Skin epidermis (tissue), 12 donors: ENCODE data around the gene ABHD10.

Source experiments
- H3K27ac ChIP-seq, 21 experiments: fragments of 200-600 bp; sonication (generic) in 11 of 21; one replicate each; pipeline ENCODE4 v1.5.0; 2020; ENCODE audit warnings: mild to moderate bottlenecking in 3 of 21, inconsistent platforms in 2 of 21, moderate library complexity in 2 of 21
- H3K4me3 ChIP-seq, 7 experiments: fragments of 200-600 bp; sonication (generic) in 2 of 7; one replicate each; pipeline ENCODE4 v1.5.0; 2020; ENCODE audit warnings: inconsistent platforms in 2 of 7, mild to moderate bottlenecking in 2 of 7, moderate library complexity in 1 of 7

The ABHD10 gene

DNA sequence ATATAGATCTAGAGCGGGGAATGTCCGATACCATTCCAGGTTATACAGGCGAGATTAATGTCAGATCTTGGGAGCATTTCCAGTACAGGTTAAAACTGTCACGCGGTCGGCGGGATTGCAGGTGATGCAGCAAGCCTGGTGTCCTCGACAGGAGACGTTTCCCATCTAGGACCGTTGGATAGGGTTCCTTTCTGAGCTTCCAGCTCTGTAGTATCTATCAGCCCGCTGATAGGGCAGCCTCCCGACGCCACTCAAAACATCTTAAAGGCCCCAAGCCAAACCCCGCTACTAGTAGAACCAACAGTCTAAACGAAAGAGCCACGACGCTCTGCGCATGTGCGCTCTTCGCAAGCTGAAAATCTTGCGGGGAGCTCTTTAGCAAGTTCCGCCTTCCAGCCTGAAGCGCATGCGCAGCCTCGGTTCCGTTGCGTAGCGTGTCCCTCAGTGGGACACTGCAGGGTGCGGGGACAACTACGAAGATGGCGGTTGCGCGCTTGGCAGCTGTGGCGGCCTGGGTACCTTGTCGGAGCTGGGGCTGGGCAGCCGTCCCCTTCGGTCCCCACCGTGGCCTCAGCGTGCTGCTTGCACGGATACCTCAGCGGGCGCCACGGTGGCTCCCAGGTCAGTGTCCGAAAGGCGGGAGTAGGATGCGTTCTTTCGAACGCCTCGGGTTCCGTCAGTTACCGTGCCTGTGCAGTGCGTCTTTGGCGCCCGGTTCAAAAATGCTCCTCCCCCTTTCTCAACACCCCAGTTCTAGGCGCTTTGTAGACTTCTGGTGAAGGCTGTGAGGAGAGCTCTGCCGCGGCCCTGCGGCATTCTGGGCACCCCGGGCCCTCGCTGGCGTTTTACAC, at the start of gene ABHD10:
Gene ABHD10 (plus strand): TSS at position 444 of the 851 bp plus-strand sequence. CDS start 36 bp downstream, at position 480.
- peak within 1 kb of the TSS; percentile 20 to 93 (median 86) for H3K27ac ChIP-seq
- peak within 1 kb of the TSS; percentile 55 to 97 (median 79) for H3K4me3 ChIP-seq

DNA sequence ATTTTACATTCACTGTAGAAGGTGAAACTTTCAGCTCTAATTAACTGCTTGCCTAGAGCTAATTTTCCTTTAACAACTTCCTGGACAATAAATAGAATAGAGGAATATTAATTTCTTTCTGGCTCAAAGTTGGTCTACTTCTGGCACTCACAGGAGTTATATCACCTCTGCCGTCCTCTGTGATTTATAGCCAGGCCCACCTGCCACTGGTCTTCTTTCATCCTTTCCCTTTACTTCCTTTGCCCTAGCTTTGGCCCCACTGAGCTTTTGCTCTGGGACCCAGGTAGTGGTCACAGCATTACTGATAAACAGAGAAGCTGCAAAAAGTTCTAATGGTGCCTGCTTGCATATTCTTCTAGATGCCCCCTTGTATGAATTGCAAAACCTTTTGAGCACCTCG, 49.3 kb upstream of the ABHD10 start:
- Histone ChIP-seq H3K27ac (no peak overlapping the region), H3K4me3 (no peak overlapping the region)

DNA sequence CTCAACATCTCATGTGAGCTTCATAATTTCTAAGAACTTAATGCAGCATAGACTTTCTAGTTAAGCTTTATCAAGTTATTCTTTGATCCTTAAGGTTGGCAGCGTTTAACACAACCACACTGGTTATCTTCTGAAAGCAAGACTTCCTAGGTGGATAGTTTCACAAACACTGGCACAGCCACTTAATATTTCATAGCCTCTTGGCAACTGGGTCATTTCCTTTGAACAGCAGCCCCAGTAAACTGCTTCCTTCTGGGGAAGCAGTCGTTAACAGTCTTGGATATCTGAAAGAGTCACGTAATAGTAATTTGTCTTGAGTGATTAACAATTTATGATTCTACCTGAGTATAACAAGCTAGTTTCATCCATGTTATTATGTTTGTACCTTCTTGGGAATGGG, 45.9 kb upstream of the ABHD10 start:
- H3K27ac ChIP-seq: peak overlapping the region in 1 of 21 experiments; percentile 7

DNA sequence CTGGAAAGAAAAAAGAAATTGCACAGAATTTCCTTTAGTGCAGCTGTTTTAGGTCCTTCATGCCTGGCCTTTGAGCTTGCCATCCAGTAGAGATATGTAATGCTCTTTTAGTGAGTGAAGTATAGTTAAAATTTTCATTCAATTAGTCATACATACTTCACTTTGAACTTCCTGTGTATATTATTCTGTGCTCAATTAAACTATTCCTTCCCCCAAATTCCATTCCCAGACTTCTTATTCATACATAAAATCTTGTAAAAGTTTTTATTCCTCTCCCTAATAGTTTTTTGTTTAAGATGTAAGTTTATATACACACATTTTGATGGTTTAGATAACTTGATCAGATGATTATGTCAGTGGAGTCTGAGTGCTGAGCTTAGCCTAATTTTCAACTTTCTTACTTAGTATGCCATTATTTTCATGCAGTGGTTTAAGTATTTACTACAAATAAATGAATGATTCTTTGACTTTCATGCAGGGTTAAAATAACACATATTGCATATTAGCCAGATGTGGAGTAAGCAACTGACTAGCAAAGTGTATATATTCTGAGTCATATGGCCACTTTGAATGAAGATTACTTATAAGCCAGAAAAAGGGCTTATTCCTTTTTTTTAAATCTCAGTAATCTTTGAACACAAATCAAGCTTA, 42.5 kb upstream of the ABHD10 start:
- peak overlapping the region in 3 of 21 experiments; percentile 9 to 45 (median 39) for H3K27ac ChIP-seq
- no peak overlapping the region for H3K4me3 ChIP-seq

More for the DNA sequence above, 45.9 kb upstream of the ABHD10 start:
- H3K4me3 ChIP-seq: no peak overlapping the region

DNA sequence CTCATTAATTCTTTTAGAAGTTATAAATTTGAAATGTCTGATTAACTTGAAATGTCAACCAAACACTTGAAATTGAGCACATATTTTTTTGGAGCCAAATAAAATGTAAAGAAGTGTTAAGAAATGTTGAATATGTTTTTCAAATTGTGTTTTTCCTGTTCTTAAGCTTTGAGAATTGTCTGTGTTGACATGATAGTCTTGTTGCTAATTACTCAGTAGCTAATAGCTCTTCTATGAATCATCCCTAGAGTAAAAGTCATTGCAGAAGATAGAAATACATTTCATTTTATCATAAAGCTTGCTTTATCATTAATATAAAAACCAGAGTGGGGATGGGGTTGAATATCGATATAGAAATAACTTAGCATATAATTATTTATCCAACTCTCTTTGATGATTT, 41.9 kb upstream of the ABHD10 start:
- peak overlapping the region in 2 of 21 experiments; percentile 39 to 45 for H3K27ac ChIP-seq

DNA sequence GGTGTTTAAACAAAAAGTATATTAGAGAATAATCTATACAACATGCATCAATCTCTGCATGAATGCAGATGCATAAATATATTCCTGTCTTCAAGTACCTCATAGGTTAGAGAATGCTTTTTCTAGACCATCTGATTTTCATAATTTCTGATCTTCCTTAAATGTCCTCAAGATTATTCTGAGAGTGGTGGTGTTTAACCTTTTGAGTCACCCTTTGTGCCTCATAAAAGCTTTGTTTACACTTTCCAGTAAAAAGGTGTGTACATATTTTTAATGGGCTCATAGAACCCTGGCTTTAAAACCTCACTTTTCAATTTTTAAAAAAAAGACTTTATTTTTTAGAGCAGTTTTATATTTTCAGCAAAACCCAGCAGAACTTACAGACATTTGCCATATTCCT, 41.0 kb upstream of the ABHD10 start:
- Histone ChIP-seq H3K4me3 (no peak overlapping the region), H3K27ac (no peak overlapping the region)

More for the DNA sequence above, 41.9 kb upstream of the ABHD10 start:
- H3K4me3 ChIP-seq: no peak overlapping the region

DNA sequence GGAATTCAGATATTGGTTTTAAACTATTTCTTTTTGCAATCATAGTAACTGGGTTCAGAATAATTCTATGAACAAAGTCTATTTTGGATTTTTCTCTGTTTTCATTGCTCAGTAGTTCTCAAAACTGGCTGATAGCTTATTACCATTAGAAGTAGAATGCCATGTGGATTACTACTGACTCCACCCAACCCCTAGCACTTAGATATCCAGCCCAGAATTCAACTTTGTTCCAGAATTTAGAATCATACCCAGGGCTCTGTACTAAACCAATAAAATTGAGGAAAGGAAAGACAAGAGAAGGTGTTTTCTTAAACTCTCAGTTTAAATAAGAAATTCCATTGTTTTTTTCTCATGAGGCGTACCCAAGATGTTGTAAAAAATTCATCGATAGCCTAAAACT, 39.0 kb upstream of the ABHD10 start:
- Histone ChIP-seq H3K27ac (no peak overlapping the region), H3K4me3 (no peak overlapping the region)

DNA sequence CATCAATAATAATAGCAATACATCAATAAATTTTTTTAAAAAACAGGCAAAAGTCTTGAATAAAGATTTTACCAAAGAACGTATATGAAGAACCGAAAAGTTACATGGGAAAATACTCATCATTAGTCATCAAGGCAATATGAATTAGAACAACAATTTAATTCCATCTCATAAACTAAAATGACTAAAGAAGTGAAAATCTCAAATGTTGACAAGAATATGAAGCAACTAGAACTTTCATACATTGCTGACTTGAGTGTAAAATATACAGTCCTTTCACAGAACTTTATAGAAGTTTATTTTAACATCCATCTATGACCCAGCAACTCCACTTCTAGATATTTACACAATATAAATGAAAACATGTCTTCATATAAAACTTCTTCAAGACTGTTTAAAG, 35.3 kb upstream of the ABHD10 start:
- Histone ChIP-seq H3K27ac (no peak overlapping the region), H3K4me3 (no peak overlapping the region)

DNA sequence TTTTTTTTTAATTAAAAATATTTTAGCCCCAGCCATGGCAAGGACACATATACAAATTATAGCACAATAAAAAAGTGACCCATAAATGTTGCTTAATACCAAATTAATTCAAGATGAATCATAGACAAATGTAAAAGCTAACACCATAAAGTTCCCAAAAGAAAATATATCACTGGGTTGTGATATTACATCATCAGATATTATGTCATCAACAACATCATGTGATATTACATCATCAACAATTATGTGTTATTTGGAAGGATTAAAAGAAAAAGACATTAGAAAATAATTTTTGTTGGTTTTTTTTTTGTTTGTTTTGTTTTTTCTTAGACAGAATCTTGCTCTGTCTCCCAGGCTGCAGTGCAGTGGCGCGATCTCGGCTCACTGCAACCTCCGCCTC, 34.5 kb upstream of the ABHD10 start:
- Histone ChIP-seq H3K27ac (no peak overlapping the region), H3K4me3 (no peak overlapping the region)

DNA sequence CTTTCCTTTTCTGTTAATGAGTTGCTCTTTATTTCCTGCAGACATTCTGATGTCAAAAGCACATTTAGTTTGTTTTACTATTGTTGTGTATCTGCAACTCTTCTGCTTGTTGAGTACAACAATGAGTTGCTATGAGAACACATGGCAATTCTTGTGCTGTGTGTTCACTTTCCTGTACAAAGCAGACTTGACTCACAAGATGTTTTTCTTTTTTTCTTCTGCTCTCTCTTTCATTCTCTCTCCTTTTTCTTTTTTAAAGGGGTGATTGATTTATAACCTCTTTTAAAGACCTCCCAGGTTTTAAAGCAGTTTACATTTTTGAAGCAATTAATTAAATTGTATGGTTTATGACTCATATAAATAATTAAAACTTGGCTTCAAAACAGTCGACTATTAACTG, 31.6 kb upstream of the ABHD10 start:
- no peak overlapping the region for H3K4me3 ChIP-seq
- H3K27ac ChIP-seq: peak overlapping the region in 1 of 21 experiments; percentile 3

DNA sequence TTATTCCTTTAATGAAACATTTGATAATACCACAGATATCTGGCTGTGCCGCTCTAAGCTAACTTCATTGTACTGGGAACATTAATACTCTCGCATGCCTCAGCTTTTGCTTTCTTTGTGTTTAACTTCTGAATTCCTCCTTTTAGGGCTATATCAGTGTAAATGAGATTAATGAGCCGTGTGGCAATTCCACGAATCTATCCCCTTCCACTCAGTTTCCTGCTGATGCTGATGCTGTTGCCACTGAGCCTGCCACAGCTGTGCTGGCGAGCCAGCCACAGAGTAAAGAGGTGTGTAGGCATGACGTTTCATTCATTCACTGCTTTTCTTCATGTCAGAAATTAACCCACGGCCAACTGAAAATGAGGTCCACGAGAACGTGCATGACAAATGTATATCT, 30.0 kb upstream of the ABHD10 start:
- Histone ChIP-seq H3K4me3 (no peak overlapping the region), H3K27ac (no peak overlapping the region)

DNA sequence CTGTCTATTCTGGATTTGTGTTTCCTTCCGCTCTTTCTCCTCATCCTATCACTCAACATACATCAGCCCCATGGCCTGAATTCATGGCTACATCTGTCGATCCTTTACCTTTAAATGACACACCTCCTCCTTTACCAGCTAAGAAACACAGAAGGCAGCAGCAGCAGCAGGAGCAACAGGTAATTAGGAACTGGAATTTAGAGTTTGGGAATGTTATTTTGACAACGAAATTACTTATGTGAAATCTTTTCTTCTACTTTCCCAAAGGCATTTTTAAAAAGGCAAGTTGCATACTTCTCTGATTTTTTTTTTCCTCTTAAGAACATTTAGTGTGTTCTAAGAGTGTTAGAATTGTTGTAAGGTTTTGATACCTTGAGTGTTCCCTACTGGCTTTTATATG, 29.1 kb upstream of the ABHD10 start:
- Histone ChIP-seq H3K4me3 (no peak overlapping the region), H3K27ac (no peak overlapping the region)

DNA sequence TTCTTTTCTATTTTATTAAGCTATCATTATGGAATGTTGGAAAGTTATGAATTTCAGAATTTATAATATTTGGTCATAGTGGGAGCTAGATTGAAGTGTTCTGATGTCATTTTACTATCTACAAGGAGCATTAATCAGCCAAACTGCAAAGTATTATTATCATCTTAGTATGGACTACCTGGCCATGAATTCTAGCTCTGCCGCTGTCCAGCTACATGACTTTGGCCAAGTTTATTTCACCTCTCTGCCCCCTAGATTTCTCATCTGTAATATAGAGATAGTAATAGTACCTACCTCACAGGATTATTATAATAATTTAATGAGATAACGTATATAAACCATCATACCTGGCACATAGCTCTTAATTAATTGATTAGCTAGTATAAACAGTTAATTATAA, 27.8 kb upstream of the ABHD10 start:
- Histone ChIP-seq H3K27ac (no peak overlapping the region), H3K4me3 (no peak overlapping the region)

DNA sequence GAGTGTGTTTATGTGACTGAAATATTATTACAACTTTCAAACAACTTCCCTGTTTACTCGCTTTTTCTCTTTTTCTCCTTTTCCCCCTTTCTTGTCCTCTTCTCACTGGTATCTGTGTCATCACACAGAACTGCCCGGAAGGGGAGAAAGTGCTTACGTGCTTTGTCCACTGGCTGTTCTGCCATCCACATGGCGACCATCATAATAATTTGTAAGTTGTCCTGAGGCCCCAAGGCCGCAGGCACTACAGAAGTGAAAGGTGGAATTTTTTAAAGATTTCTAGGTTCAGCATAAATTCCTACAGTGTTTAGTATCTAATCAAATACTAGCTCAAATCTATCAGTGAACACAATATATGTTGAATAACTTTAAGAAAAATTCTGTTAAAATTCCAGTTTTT, 26.7 kb upstream of the ABHD10 start:
- Histone ChIP-seq H3K4me3 (no peak overlapping the region), H3K27ac (no peak overlapping the region)

DNA sequence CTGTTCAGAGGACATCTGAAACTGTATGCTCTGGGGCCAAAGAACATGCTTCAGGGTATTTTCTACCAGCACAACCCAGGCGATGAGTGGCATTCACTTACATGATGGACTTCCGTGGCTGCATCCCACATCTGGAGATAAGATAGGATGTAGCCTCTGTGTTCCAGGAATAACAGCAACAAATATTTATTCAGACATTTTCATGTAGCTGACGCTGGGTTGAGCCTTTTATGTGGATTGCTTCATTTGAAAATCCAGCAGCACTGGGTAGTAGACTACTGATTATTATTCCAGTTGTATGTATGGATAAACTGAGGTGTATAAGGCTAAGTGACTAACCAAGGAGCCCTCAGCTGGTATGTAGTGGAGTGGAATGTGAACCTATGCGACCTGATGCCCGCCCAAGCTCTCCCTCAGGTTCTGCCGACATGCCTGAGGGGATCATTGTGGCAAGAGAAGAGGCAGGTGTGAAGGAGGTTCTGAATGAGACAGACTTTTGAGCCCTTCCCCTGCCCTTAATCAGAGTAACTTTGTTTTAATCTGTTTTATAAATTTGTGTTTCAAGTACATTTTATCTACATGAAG, 25.9 kb upstream of the ABHD10 start:
- Histone ChIP-seq H3K4me3 (no peak overlapping the region), H3K27ac (no peak overlapping the region)

DNA sequence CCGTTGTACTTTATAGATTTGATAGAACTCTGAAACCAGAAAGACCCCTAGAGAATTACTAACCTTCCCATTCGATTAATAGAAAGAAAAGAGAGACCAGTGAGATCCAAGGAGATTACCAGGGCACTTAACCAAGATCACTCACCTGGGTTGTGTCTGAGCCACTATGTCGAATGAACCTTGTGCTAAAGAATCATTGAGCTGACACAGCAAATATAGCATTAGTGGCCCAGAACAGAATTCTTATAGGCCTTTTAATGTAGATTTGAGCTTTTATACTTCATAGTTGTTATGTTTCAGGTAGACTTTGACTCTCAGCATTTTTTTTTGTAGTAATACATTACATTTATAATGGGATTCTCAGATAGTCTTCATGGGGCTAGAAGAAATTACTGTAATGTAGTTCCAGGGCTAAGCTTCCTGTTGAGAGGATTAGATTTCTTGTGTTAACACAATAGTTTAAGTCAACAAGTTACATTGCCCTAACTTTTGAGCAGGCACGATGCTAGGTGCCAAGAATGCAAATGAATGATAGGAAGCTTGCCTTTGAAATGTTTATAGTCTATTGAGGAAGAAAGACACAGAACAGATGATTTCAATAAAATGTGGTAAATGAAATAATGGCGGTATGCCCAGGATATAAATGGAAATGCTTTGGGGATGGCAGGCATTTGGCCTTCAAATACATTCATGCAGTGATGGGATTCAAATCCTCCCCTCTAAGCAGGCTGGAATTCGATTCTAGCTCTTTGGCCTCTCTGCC, 24.4 kb upstream of the ABHD10 start:
- H3K27ac ChIP-seq: peak overlapping the region in 1 of 21 experiments; percentile 20
- no peak overlapping the region for H3K4me3 ChIP-seq

DNA sequence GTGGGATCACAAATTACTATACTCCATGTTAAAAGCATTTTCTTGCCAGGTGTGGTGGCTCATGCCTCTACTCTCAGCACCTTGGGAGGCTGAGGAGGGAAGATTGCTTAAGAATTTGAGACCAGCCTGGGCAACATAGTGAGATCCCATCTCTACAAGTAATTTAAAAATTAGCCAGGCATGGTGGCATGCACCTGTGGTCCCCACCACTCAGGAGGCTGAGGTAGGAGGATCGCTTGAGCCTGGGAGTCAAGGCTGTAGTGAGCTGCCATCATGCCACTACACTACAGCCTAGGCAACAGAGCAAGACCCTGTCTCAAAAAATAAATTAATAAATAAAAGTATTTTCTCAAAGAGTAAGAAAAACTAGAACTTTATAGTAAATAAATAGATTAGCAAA, 22.9 kb upstream of the ABHD10 start:
- H3K27ac ChIP-seq: peak overlapping the region in 2 of 21 experiments; percentile 36 to 51
- H3K4me3 ChIP-seq: no peak overlapping the region

DNA sequence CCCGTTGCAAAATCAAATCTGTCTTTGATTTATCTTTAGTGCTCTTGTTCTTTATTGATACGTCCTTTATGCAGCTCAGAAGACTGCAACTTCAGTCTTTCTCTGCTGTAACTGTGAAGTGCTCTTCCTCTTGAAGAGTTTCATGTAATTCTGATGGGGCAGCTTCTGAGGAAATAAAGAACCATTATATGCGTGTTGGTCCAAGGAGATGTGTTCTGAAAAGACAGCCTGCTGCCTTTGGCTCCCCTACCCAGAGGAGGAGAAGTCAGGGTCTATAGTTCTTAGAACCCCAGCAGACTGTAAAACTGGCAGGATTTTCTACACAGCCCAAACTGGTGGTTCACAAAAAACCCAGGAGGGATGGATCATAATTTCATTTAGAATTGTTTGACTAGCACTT, 22.4 kb upstream of the ABHD10 start:
- no peak overlapping the region for H3K4me3 ChIP-seq
- H3K27ac ChIP-seq: peak overlapping the region in 2 of 21 experiments; percentile 36 to 51

DNA sequence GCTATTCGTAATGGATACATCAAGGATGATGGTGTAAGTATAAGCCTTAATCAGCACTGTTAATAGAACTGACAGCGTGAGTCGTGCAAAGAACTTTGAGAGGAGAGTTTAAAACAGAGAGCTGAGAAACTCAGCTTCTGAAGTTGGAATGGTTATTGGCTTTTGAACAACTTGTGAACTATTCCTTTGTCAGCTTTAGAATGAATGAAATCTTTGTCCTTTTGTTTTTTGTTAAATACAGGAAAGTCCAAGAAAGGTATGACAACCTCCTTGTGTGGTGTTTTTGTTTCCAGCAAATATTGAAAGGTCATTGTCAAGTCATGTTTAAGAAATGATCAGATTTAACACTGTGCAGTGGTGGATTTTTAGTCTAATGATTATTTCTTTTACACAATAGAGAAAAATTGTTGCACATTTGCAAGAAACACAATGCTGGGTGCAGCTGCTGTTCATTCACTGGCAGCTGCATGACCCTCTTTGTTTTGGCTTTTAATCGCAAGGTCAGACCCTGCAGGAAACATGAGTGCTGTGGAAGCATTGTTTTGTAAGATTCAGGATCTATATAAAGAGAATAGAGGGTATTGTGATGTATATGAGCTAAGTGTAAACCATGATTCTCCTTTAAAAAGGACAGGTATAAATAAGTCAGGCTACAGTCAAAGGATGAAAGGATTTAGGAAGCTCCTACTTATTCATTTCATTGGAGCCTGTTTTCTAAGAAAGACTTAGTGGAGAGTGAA, 21.7 kb upstream of the ABHD10 start:
- H3K27ac ChIP-seq: no peak overlapping the region
- H3K4me3 ChIP-seq: no peak overlapping the region
